HPDE6-E6E7 (cell line): Measurements from ENCODE around the gene TCF3.
A peak's percentile ranks its signal among the peaks of the same experiment; 100 is the strongest.

Experiments used
- DNase-seq: peaks from one replicate; pipeline ENCODE4 v3.0.0; 2011; ENCODE audit warnings: missing footprints; ENCODE audit errors: extremely low spot score

Gene TCF3

DNA sequence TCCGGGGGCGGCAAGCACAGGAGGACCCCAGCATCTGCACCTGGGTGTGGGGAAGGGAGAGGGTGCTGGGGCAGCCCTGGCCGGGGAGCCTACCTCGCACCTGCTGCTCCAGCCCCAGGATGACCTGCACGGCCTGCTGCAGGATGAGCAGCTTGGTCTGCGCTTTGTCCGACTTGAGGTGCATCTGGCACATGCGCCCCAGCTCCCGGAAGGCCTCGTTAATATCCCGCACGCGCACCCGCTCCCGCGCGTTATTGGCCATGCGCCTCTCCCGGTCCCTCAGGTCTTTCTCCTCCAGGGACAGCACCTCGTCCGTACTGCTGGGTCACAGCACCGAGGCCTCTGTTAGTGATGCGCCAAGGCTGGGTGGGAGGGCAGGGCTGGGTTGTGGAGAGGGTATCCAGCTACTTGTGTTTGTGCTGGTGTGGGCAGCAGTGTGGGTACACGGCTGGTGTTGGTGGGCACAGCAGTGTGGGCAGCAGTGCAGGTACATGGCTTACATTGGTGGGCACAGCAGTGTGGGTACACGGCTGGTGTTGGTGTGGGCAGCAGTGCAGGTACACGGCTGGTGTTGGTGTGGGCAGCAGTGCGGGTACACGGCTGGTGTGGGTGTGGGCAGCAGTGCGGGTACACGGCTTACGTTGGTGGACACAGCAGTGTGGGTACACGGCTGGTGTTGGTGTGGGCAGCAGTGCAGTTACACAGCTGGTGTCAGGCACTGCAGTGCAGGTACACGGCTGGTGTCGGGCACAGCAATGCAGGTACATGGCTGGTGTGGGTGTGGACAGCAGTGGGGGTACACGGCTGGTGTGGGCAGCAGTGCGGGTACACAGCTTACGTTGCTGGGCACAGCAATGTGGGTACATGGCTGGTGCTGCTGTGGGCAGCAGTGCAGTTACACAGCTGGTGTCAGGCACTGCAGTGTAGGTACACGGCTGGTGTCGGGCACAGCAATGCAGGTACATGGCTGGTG is 40.0 kb downstream of the TCF3 start:
- no peak for DNase-seq

DNA sequence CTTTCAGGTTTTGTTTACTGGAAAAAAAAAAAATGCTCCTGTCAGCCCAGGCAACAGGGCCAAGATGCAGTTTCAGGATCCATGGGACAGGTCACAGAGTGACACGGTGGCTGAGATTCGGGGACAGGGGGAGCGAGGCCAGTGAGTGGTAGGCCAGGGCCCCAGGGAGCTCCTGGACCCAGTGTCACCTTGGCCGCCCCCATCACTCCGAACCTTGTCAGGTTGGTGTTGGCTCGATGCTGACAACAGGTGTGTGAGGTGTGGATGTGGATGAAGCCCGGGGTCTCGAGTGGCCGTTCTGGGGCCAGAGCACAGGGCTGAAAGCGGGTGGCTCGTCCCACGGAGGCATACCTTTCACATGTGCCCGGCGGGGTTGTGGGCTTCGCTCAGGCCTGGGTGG is 41.1 kb downstream of the TCF3 start:
- DNase-seq = no peak

- DNase-seq = no peak
These were observed 41.8 kb downstream of the TCF3 start for GRCh38 chr19:1610579-1610978.

DNA sequence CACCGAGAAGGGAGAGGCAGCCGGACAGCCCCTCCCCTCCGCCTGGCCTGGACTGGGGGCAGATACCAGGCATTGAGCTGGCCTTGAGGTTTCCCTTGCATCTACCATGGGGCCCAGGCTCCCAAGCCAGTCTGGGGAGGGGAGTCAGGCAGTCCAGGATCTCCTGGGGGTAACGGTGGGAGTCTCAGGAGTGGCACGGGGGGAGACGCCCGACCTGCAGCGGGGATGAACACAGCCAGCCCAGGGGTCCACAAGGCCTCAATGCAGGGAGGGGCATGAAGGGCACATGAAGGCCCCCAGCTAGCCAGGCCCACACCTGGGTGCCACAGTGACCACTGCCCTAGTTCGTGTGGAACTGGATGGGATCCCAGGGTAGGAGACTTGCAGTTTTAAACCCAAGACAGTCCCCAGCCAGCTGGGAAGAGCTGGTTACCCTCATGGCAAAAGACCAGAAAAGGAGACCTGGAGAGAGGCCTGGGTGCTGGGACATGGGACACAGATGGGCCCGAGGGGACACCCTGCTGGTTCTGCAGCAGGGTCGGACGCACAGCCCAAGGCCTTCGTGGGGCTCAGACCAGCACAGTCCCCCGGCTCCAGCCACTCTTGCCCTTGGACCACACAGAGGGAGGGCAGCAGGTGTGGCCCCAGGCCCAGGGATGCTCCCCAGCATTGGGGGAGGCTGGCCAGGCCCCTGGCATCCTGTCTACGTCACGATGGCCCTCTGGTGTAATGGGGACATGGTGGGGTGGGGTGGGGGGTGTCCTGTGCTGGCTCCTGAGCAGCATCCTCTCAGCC is 42.5 kb downstream of the TCF3 start:
- no peak for DNase-seq

- DNase-seq = no peak
These were observed 43.4 kb downstream of the TCF3 start for GRCh38 chr19:1609103-1609396.

- no peak for DNase-seq
These were observed 43.9 kb downstream of the TCF3 start for GRCh38 chr19:1608359-1609102.

- no peak for DNase-seq
These were observed 46.2 kb downstream of the TCF3 start for GRCh38 chr19:1606138-1606651.

GRCh38 chr19:1605236-1606137 is 46.9 kb downstream of the TCF3 start, which contains the start of gene UQCR11:
Gene UQCR11, minus strand, starts transcription at chr19:1605462. Its CDS starts 53 bp downstream, at chr19:1605409.
- DNase-seq = peak; percentile 96

DNA sequence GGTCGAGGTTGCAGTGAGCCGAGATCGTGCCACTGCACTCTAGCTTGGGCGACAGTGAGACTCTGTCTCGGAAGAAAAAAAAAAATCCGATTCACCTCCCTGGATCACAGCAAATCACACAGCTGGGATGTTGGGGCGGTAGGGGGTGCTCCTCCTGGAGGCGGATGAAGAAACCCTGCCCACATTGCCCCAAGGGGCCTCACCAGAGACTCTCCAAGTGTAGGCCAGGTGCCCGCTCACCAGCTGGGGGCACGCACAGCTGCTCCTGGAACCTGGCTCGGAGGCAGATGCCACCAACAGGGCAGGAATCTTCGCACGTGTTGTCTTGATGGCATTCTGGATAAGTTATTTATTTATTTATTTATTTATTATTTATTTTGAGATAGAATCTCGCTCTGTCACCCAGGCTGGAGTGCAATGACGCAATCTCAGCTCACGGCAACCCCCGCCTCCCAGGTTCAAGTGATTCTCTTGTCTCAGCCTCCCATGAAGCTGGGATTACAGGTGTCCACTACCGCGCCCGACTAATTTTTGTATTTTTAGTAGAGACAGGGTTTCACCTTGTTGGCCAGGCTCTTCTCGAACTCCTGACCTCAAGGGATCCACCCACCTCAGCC is 50.2 kb downstream of the TCF3 start:
- no peak for DNase-seq

DNA sequence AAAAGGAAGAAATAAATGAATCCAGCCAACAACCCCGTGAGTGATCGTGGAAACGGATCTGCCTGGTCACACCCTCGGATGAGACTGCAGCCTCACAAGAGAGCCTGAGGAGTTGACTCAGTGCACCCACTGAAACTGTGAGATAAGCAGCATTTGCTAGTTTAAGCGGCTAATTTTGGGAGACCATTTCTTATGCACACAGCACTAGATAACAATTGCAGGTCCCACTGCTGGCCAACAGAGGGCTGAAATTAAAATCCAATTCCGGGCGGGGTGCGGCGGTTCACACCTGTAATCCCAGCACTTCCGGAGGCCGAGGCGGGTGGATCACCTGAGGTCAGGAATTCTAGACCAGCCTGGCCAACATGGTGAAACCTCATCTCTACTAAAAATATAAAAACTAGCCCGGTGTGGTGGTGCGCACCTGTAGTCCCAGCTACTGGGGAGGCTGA is 50.8 kb downstream of the TCF3 start:
- DNase-seq = no peak

DNA sequence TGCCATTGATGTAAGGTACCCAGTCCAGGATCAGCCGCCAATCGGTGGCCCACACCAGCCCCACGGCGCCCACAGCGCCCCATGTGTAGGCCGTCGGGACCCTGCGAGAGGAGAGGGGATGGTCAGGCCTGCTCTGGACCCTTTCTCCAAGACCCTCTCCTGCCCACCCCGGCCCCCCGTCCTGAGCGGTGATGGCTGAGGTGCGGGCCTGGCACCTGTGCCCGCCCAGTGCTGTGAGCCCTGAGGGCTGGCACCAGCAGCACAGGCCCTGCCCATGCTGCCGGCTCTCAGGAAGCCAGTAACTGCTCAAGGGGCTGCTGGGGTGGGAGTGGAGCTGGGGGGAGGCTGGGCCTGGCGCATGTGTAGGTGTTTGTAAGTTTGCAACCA is 53.0 kb downstream of the TCF3 start:
- no peak for DNase-seq

DNA sequence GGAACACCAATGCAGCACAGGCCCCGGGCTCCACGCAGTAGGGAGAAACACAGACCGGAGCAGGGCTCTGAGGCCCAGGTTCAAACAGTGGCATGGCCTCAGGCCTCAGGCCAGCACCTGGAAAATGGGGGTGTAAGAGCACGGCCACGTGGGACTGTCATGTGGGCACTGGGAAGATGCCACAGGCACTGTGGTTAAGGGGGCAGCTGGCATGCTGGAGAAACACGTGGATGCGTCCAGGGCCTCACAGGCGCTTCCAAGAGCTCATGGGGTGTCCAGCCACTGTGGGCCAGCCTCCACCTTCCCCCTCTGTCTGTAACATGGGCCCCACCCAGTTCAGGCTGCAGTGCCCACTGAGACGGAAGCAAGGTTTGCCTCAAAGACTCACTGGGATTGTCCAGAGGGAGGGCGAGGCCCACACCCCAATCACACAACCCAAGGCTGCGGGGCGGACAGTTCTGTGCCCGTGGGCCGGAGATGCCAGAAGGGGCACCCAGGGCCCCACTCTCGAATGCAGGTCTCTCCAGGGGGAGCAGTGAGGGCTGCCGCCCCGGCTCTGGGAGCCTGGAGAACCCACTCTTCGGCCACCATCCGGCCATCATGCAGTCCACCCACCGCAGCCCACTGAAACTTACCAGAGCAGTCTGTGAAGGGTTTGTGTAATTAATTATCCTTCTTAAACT is 53.5 kb downstream of the TCF3 start:
- no peak for DNase-seq

DNA sequence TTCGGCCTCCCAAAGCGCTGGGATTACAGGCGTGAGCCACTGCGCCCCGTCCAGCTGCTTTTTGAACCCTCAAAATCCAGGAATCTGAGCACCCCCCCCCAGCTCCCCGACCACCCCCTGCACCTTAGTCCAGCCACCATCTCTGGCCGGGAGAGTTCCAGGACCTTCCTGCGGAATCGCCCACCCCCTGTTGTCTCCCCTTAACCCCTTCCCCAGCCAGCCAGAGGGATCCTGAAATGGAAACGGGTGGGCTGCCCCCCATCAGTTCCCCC is 59.0 kb downstream of the TCF3 start:
- no peak for DNase-seq

DNA sequence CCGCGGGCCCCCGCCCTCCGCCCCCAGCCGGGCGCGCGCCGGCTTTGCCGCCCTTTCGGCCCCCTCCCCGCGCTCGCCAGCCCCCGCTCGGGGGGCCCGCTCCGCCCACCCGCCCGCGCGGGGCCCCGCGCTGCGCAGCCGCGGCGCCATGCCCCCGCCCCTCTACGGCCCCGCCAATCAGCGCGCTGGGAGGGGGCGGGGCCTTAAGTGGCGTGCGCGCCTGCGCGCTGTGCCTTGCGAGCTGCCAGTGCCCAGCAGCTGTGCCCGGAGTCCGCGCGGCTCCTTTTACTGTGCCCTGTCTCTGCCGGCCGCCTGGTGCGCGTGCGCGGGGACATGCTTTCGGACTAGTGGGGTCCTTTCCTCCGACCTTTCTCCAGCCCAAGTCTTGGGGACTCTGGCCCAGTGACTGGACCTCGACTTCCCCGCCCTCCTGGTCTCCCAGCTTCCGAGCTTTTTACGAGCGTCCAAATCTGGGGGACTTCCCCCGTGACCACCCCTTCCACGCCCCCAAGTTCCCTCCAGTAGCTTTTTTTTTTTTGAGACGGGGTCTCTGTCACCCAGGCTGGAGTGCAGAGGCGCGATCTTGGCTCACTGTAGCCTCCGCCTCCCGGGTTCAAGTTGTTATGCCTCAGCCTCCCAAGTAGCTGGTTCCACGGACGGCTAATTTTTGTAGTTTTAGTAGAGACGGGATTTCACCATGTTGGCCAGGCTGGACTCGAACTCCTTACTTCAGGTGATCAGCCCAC is 59.5 kb downstream of the TCF3 start, which contains the start of gene MBD3:
TSS of gene MBD3 (minus strand) at position 111 of the 746 bp plus-strand sequence. CDS start 234 bp downstream, outside the sequence.
- DNase-seq = peak; percentile 91

- peak; percentile 87 for DNase-seq
These were observed 60.2 kb downstream of the TCF3 start for GRCh38 chr19:1592024-1592754.

DNA sequence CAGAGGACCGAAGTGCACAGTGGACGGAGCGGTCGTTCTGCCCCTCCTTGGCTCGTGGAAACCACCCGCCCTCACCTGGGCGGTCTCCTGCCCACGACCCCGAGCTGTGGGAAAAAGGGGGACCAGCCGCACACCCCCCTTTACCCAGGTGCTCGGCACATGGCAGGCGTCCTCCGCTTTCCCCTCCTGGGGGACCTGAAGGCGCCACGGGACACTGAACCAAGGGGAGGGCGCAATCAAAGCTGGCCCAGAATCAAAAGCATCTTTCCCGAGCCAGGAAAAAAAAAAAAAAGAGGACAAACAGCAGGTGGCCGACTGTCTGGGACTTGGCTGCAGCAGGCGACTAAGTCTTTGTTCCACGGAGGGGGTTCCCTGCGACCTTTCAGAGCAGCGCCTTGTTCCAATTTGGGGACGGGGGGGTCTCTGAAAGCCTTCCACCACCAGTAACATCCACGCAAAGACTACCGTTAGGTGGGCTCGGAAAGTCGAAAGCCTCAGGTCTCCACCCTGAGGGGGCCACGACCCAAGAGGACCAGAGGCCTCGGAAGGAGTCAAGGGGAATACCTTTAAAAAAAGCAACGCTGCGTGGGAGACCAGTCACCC is 60.9 kb downstream of the TCF3 start:
- no peak for DNase-seq

DNA sequence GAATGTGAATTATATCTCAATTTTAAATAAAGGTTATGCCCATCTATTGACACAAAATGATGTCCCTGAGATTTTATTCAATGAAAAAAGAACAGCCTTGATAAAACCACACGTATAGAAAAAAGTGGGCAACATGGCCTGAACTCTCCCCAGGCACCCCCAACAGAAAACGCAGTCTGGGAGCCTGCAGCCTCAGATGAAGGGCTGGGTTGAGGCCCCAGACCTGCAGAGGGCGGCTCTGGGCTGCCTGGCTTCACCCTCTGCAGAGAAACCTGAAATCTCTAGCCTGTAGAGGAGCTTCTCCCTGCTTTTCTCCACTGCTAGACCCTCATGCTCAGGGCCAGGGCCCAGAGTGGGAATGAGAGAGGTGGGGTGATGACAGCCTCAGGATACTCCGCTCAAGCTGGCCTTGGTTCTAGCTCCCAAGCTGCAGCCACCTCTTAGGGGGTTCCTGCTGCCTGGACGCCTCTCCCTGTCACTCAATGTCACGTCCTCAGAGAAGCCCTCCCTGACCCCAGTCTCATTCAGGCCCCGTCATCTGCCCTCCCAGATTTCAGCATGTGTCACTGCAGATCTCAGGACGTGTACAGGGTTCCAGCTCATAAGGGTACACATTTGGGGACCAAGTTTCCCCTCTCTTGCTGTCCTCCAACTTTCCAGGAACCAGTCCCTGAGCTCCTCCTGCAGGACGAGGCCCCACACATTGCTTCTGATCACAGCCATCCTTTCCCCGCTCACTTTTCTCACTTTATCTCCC is 61.6 kb downstream of the TCF3 start:
- no peak for DNase-seq
